GM23338 (cell line): ENCODE measurements around the gene ADAD1. TPM values are rescaled to one million over a fixed set of nuclear protein-coding genes. Genes with fewer than 3 reads are reported as not detected.

Source experiments
- ATAC-seq: fragments of 200-7000 bp; cut with Tn5 transposase; 3 replicates; pipeline ENCODE4 v1.9.1; 2020
- DNase-seq: peaks from one replicate; pipeline ENCODE4 v3.0.0-alpha.2; 2015; ENCODE audit warnings: low spot score
- H2AFZ ChIP-seq: fragments of 200-600 bp; sonication (generic); 2 replicates; pipeline ENCODE4 v1.8.0; 2016; ENCODE audit warnings: antibody characterized with exemption, mild to moderate bottlenecking, moderate library complexity
- H3F3A ChIP-seq: fragments of 200-600 bp; sonication (generic); replicated peaks from 2 replicates; pipeline ENCODE4 v1.8.0; 2017; ENCODE audit warnings: antibody characterized with exemption, mixed run types, low read depth
- H3K27ac ChIP-seq: fragments of 200-600 bp; sonication (generic); 2 replicates; pipeline ENCODE4 v1.6.1; 2016; ENCODE audit warnings: low read depth
- H3K27me3 ChIP-seq: fragments of 200-600 bp; sonication (generic); 2 replicates; pipeline ENCODE4 v1.8.0; 2016; ENCODE audit warnings: mild to moderate bottlenecking, mixed run types, moderate library complexity; ENCODE audit not compliant: insufficient read depth
- H3K36me3 ChIP-seq: fragments of 200-600 bp; sonication (generic); 2 replicates; pipeline ENCODE4 v1.8.0; 2016; ENCODE audit warnings: mild to moderate bottlenecking; ENCODE audit not compliant: insufficient read depth
- H3K4me1 ChIP-seq: fragments of 200-600 bp; sonication (generic); 2 replicates; pipeline ENCODE4 v1.8.0; 2016; ENCODE audit warnings: mild to moderate bottlenecking, moderate library complexity; ENCODE audit not compliant: insufficient read depth
- H3K4me2 ChIP-seq: fragments of 200-600 bp; sonication (generic); 2 replicates; pipeline ENCODE4 v1.7.1; 2017; ENCODE audit warnings: mixed run types
- H3K4me3 ChIP-seq: fragments of 200-600 bp; sonication (generic); 2 replicates; pipeline ENCODE4 v1.6.1; 2016; ENCODE audit warnings: mixed run types
- H3K79me2 ChIP-seq: fragments of 200-600 bp; sonication (generic); replicated peaks from 2 replicates; pipeline ENCODE4 v1.8.0; 2017; ENCODE audit warnings: mild to moderate bottlenecking; ENCODE audit not compliant: insufficient read depth
- H3K9me2 ChIP-seq: fragments of 200-600 bp; sonication (generic); 2 replicates; pipeline ENCODE4 v1.8.0; 2017; ENCODE audit not compliant: insufficient read depth
- H4K20me1 ChIP-seq: fragments of 200-600 bp; sonication (generic); replicated peaks from 2 replicates; pipeline ENCODE4 v1.8.0; 2017; ENCODE audit warnings: mild to moderate bottlenecking; ENCODE audit not compliant: insufficient read depth
- H3K27ac Mint-ChIP-seq: 2 replicates; pipeline ENCODE4 v1.8.0; 2020; ENCODE audit warnings: inconsistent platforms, mild to moderate bottlenecking, moderate library complexity, mixed read lengths
- H3K27me3 Mint-ChIP-seq: 3 replicates; pipeline ENCODE4 v1.8.0; 2022; ENCODE audit warnings: low read depth, mild to moderate bottlenecking, moderate library complexity, mixed read lengths, inconsistent platforms; ENCODE audit not compliant: insufficient read depth, poor library complexity
- H3K36me3 Mint-ChIP-seq: 3 replicates; pipeline ENCODE4 v1.8.0; 2021; ENCODE audit warnings: low read depth, mild to moderate bottlenecking, inconsistent platforms, moderate library complexity, mixed read lengths
- H3K4me1 Mint-ChIP-seq: 3 replicates; pipeline ENCODE4 v1.8.0; 2020; ENCODE audit warnings: mild to moderate bottlenecking, inconsistent platforms, mixed read lengths
- H3K4me3 Mint-ChIP-seq: 3 replicates; pipeline ENCODE4 v1.8.0; 2021; ENCODE audit warnings: moderate library complexity, mild to moderate bottlenecking, inconsistent platforms, mixed read lengths
- H3K9me3 Mint-ChIP-seq: 3 replicates; pipeline ENCODE4 v1.8.0; 2020; ENCODE audit warnings: moderate library complexity, mild to moderate bottlenecking, inconsistent platforms, mixed read lengths
- CREB1 ChIP-seq: fragments of 250-450 bp; sonication (Bioruptor Pico); IDR thresholded peaks from 2 replicates; pipeline ENCODE4 v1.5.0; 2020; ENCODE audit warnings: low read depth, mild to moderate bottlenecking, moderate library complexity
- EZH2 ChIP-seq: fragments of 200-600 bp; sonication (generic); IDR thresholded peaks from one replicate; pipeline ENCODE4 v1.8.0; 2017; ENCODE audit warnings: antibody characterized with exemption, mild to moderate bottlenecking, low read depth; ENCODE audit not compliant: unreplicated experiment
- EZH2phosphoT487 ChIP-seq: fragments of 200-600 bp; sonication (generic); IDR thresholded peaks from one replicate; pipeline ENCODE4 v1.8.1; 2018; ENCODE audit warnings: antibody characterized with exemption; ENCODE audit not compliant: unreplicated experiment
- JUNB ChIP-seq: IDR thresholded peaks from one replicate; pipeline ENCODE4 v1.6.1; 2016; ENCODE audit warnings: antibody characterized with exemption; ENCODE audit not compliant: unreplicated experiment
- NANOG ChIP-seq: IDR thresholded peaks from 2 replicates; pipeline ENCODE4 v1.6.1; 2016; ENCODE audit warnings: antibody characterized with exemption, borderline replicate concordance
- POLR2AphosphoS5 ChIP-seq: IDR thresholded peaks from 2 replicates; pipeline ENCODE4 v1.6.1; 2016; ENCODE audit warnings: antibody characterized with exemption, low read depth
- ZNF114 ChIP-seq: fragments of 250-450 bp; sonication (Bioruptor Pico); IDR thresholded peaks from 2 replicates; pipeline ENCODE4 v1.5.0; 2020; ENCODE audit warnings: mild to moderate bottlenecking, moderate library complexity
- ZNF331 ChIP-seq: fragments of 250-450 bp; sonication (Bioruptor Pico); IDR thresholded peaks from 2 replicates; pipeline ENCODE4 v1.5.0; 2020; ENCODE audit warnings: low read depth, mild to moderate bottlenecking, moderate library complexity
- polyA plus RNA-seq: library from polyadenylated mRNA; unstranded; fragments of >200 nt; fragmentation: Nextera tagmentation; extraction: Ambion mirVana; gene quantifications from 2 replicates; pipeline ENCODE4 v1.2.1, GENCODE V29; 2016
- total RNA-seq: library from RNA; depleted of rRNA; stranded (reverse); fragments of >200 nt; shearing (Covaris generic); gene quantifications from 2 replicates; pipeline ENCODE4 v1.2.3, GENCODE V29; 2014
- TF ChIP-seq, protein P1 (sequence below), 2 experiments: fragments of 200-600 bp in 1 of 2; sonication (generic) in 1 of 2; conservative IDR thresholded peaks; 2 replicates each; pipeline versions ENCODE4 v1.5.1 to v1.6.1; 2016 to 2017; ENCODE audit warnings: antibody characterized with exemption in 2 of 2, low read depth in 2 of 2, mild to moderate bottlenecking in 2 of 2, moderate library complexity in 1 of 2
- TF ChIP-seq, protein P2 (sequence below): IDR thresholded peaks from 2 replicates; pipeline ENCODE4 v1.6.1; 2016; ENCODE audit warnings: antibody characterized with exemption

The ADAD1 gene
- total and polyA plus RNA-seq, 2 experiments from 2014 or later, result not detected

DNA sequence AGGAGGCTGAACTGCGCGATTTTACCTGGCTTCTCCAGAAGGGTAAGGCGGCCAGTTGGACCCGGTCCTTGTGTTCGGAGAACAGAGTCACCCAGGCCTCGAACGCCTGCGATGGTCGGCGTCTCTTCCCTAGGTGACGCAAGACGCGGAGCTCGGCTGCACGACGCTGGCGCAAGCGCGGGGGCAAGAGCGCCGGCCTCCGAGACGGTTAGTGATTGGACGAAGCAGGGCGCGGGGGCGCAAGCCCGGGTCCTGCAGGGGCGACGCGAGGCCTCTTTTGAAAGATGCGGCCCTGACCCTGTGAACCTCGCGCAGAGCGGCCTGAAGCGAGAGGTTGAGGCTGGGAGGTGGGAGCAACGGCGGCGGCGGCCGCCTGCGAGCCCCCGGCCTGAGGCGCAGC lies 428 bp downstream of the ADAD1 start:
- TF ChIP-seq POLR2AphosphoS5 (no peak), CREB1 (CRISPR knock-in tag) (no peak)
- TF ChIP-seq, protein P1, sequence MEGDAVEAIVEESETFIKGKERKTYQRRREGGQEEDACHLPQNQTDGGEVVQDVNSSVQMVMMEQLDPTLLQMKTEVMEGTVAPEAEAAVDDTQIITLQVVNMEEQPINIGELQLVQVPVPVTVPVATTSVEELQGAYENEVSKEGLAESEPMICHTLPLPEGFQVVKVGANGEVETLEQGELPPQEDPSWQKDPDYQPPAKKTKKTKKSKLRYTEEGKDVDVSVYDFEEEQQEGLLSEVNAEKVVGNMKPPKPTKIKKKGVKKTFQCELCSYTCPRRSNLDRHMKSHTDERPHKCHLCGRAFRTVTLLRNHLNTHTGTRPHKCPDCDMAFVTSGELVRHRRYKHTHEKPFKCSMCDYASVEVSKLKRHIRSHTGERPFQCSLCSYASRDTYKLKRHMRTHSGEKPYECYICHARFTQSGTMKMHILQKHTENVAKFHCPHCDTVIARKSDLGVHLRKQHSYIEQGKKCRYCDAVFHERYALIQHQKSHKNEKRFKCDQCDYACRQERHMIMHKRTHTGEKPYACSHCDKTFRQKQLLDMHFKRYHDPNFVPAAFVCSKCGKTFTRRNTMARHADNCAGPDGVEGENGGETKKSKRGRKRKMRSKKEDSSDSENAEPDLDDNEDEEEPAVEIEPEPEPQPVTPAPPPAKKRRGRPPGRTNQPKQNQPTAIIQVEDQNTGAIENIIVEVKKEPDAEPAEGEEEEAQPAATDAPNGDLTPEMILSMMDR (conservative IDR thresholded peaks at IDR 0.05; ENCODE audit: low read depth in 2 of 2), result no peak
- no peaks in the 10 kb centered on the region for H3F3A ChIP-seq
- H3K27me3 Mint-ChIP-seq, result no peaks in the 10 kb centered on the region
- H3K36me3 Mint-ChIP-seq, result no peaks in the 10 kb centered on the region
- no peaks in the 10 kb centered on the region for H3K9me3 Mint-ChIP-seq
- no peak overlapping the region for H3K4me2 ChIP-seq
- DNase-seq, result no peak
- H3K4me3 Mint-ChIP-seq, result no peak overlapping the region
- H3K4me3 ChIP-seq, result no peak overlapping the region
- H3K27ac ChIP-seq, result no peak overlapping the region
- no peaks in the 10 kb centered on the region for H4K20me1 ChIP-seq
- no peaks in the 10 kb centered on the region for H3K36me3 ChIP-seq
- H3K4me1 ChIP-seq, result no peaks in the 10 kb centered on the region
- H3K79me2 ChIP-seq, result no peaks in the 10 kb centered on the region
- no peak overlapping the region for H3K27ac Mint-ChIP-seq
- no peaks in the 10 kb centered on the region for H3K4me1 Mint-ChIP-seq
- no peak; the same call in 1 of the 3 replicates for ATAC-seq
- H2AFZ ChIP-seq, result peak overlapping the region; percentile 70
- H3K27me3 ChIP-seq, result no peaks in the 10 kb centered on the region
- no peaks in the 10 kb centered on the region; the same call in 1 of the 2 replicates for H3K9me2 ChIP-seq

DNA sequence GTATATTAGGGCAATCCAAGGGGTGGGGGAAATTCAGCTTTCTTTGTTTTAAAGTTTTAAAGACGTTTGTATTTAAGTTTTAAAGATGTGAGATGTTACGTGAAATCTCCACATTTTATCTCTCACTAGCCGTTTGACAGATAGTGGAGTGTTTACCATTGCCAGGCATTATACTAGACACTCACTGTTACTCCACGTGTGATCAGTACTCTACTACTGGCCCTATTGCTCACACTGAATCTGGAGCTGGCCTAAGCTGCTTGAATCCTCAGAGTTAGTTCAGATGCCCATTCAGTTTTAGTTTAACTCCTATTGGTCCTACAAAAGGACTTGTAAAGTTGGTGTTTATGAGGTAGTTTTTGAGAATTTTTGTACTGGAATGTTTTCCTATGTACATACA lies 4.5 kb downstream of the ADAD1 start:
- H3K79me2 ChIP-seq, result no peaks in the 10 kb centered on the region
- no peaks in the 10 kb centered on the region; the same call in 1 of the 2 replicates for H3K36me3 ChIP-seq
- Mint-ChIP-seq H3K27me3 (no peaks in the 10 kb centered on the region), H3K9me3 (peaks cover 3% of the 10 kb centered on the region; the same call in 1 of the 3 replicates), H3K27ac (no peak overlapping the region), H3K36me3 (peaks cover 4% of the 10 kb centered on the region; the same call in 1 of the 3 replicates), H3K4me1 (no peaks in the 10 kb centered on the region), H3K4me3 (no peak overlapping the region)
- no peak overlapping the region for H2AFZ ChIP-seq
- H4K20me1 ChIP-seq, result no peaks in the 10 kb centered on the region
- no peak for ATAC-seq
- no peak for DNase-seq
- H3K4me3 ChIP-seq, result no peak overlapping the region
- H3F3A ChIP-seq, result no peaks in the 10 kb centered on the region
- H3K9me2 ChIP-seq, result peaks cover 3% of the 10 kb centered on the region; the same call in 1 of the 2 replicates
- no peaks in the 10 kb centered on the region for H3K27me3 ChIP-seq
- H3K27ac ChIP-seq, result no peak overlapping the region
- no peak overlapping the region for H3K4me2 ChIP-seq
- H3K4me1 ChIP-seq, result no peaks in the 10 kb centered on the region
- TF ChIP-seq, protein P1 (conservative IDR thresholded peaks at IDR 0.05; ENCODE audit: low read depth in 2 of 2), result no peak
- TF ChIP-seq, protein P2, sequence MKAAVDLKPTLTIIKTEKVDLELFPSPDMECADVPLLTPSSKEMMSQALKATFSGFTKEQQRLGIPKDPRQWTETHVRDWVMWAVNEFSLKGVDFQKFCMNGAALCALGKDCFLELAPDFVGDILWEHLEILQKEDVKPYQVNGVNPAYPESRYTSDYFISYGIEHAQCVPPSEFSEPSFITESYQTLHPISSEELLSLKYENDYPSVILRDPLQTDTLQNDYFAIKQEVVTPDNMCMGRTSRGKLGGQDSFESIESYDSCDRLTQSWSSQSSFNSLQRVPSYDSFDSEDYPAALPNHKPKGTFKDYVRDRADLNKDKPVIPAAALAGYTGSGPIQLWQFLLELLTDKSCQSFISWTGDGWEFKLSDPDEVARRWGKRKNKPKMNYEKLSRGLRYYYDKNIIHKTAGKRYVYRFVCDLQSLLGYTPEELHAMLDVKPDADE, result no peak
- TF ChIP-seq ZNF114 (CRISPR knock-in tag), result no peak
- no peak for TF ChIP-seq EZH2
- TF ChIP-seq CREB1 (CRISPR knock-in tag), result no peak
- no peak for TF ChIP-seq ZNF331 (CRISPR knock-in tag)
- no peak for TF ChIP-seq POLR2AphosphoS5
- no peak for TF ChIP-seq EZH2phosphoT487
- TF ChIP-seq JUNB, result no peak
- TF ChIP-seq NANOG, result no peak
